HG03108 (cell line): Measurements from ENCODE around the gene OR7A10.
"Not testable (repeated sequence)": the region's sequence is repeated elsewhere in the genome, so short reads cannot be mapped to it uniquely, and the experiment has no call there.

Experiments
- ATAC-seq: cut with Tn5 transposase; IDR thresholded peaks from one replicate; pipeline ENCODE4 v1.9.1; 2021; ENCODE audit warnings: moderate library complexity; ENCODE audit not compliant: unreplicated experiment

The OR7A10 gene

GRCh38 chr19:14796021-14796420 is 52.7 kb downstream of the OR7A10 start:
- ATAC-seq = no peak

DNA sequence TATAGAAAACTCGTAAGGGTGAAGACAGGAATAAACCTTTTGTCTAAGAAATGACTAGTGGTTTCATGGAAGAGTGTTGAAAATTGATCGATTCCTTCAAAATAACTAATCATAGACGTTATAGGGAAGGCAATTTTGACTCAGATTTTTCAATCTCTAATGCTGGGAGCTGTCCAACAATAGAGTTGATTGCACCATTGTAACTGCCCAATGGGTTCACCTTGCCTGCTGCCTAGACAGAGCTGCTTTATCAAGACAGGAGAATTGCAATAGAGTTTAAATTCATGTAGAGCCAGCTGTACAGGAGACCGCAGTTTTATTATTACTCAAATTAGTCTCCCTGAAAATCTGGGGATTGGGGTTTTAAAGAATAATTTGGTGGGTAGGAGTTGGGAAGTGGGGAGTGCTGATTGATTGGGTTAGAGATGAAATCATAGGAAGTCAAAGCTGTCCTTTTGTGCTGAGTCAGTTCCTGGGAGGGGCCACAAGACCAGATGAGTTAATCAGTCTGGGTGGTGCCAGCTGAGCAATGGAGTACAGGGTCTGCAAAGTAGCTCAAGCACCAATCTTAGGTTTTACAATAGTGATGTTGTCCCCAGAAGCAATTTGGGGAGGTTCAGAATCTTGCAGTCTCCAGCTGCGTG is 53.5 kb downstream of the OR7A10 start:
- ATAC-seq = no peak

DNA sequence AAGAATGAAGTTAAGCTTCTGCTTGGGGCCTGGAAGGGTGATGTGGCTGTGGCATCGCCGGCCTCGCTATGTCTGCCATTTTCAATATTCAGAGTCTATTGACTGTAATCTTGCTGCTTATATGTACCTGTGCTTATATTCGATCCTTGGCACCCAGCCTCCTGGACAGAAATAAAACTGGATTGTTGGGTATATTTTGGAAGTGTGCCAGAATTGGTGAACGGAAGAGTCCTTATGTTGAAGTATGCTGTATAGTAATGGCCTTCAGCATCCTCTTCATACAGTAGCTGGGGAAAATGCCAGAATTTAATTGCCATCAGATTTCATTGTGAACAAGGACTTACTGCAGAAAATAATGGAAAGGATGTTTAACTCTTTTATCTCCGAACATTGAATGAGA is 56.5 kb downstream of the OR7A10 start:
- not testable (repeated sequence) for ATAC-seq
